ENCODE results near the gene PCYT1A.
"Not testable (repeated sequence)": the region's sequence is repeated elsewhere in the genome, so short reads cannot be mapped to it uniquely, and the experiment has no call there.

GRCh38 chr3:196209944-196210672 is 77.4 kb downstream of the PCYT1A start:
- TF ChIP-seq CTCF (IDR thresholded peaks at IDR 0.05); RORB (CRISPR knock-in tag; IDR thresholded peaks at IDR 0.05); TP53 (CRISPR knock-in tag; IDR thresholded peaks at IDR 0.05); FOXP4 (CRISPR knock-in tag; IDR thresholded peaks at IDR 0.05); PRDM15 (CRISPR knock-in tag; IDR thresholded peaks at IDR 0.05); ZNF219 (CRISPR knock-in tag; IDR thresholded peaks at IDR 0.05; ENCODE audit: borderline replicate concordance); ZNF671 (CRISPR knock-in tag; IDR thresholded peaks at IDR 0.05): not testable (repeated sequence)
